ENCODE data around the gene DYNLT3. TPM values are rescaled to one million over a fixed set of nuclear protein-coding genes. Genes with fewer than 3 reads are reported as not detected.

Gene DYNLT3
- total RNA-seq, 1 experiment from 2014 or later, result 5.7 TPM

- Histone ChIP-seq H3K14ac (ENCODE audit: insufficient read depth, low read length) (no peak overlapping the region), H3K23me2 (ENCODE audit: insufficient read length, low read depth, low read length, poor library complexity, severe bottlenecking) (no peaks in the 10 kb centered on the region), H3K4me2 (ENCODE audit: insufficient read depth, insufficient read length, low read length) (no peak overlapping the region), H2AFZ (ENCODE audit: low read length) (no peak overlapping the region), H3K9ac (ENCODE audit: extremely low read depth, insufficient read length, low read length) (no peak overlapping the region), H4K20me1 (ENCODE audit: control insufficient read depth, insufficient read depth, insufficient read length) (no peaks in the 10 kb centered on the region), H3K9me3 (ENCODE audit: control insufficient read depth, low read depth, low read length) (no peaks in the 10 kb centered on the region), H3K27me3 (ENCODE audit: insufficient read depth, low read length) (no peaks in the 10 kb centered on the region), H2BK12ac (ENCODE audit: insufficient read length, low read depth, low read length) (no peak overlapping the region), H2BK15ac (ENCODE audit: low read depth, low read length) (no peak overlapping the region), H3K27ac (ENCODE audit: insufficient read length, low read depth, low read length) (no peak overlapping the region), H3K18ac (ENCODE audit: insufficient read length, low read depth, low read length) (no peak overlapping the region), H3K79me2 (ENCODE audit: insufficient read depth, low read length) (no peaks in the 10 kb centered on the region), H3K4me1 (ENCODE audit: insufficient read depth, low read length) (no peaks in the 10 kb centered on the region), H3K56ac (ENCODE audit: insufficient read length, low read depth, low read length) (no peak overlapping the region), H2AK5ac (ENCODE audit: insufficient read length, low read length) (no peak overlapping the region), H2BK5ac (ENCODE audit: insufficient read length, low read length) (no peak overlapping the region), H3K79me1 (ENCODE audit: insufficient read depth, low read depth, low read length, poor library complexity, severe bottlenecking) (no peaks in the 10 kb centered on the region), H4K91ac (ENCODE audit: insufficient read length, low read depth, low read length) (no peak overlapping the region), H4K8ac (replicated peaks; ENCODE audit: insufficient read length, low read depth, low read length) (no peak overlapping the region), H2BK20ac (ENCODE audit: low read depth, low read length, poor library complexity, severe bottlenecking) (no peak overlapping the region), H4K5ac (ENCODE audit: insufficient read length, low read depth, low read length) (no peak overlapping the region), H3T11ph (ENCODE audit: low read length) (no peak overlapping the region), H3K4ac (ENCODE audit: low read depth, low read length) (no peak overlapping the region), H2BK120ac (ENCODE audit: low read depth, low read length, poor library complexity, severe bottlenecking) (no peak overlapping the region), H3K23ac (ENCODE audit: insufficient read length, low read depth, low read length) (no peak overlapping the region)
- TF ChIP-seq CTCF (conservative IDR thresholded peaks at IDR 0.05), result no peak
- H3K36me3 Mint-ChIP-seq (ENCODE audit: insufficient read depth in 1 of 3, low read depth in 3 of 3), result peaks cover 0 to 4% (median 3%) of the 10 kb centered on the region in 3 experiments; a peak in 4 of 7 replicates
- DNase-seq, result no peak
- no peaks in the 10 kb centered on the region; the same call in 1 of the 2 replicates for H3K27me3 Mint-ChIP-seq (ENCODE audit: low read depth)
- no peak overlapping the region for H3K27ac Mint-ChIP-seq
- WGBS (ENCODE audit: extremely low coverage, insufficient read length, low lambda C conversion rate), result no CpG with 5 or more reads among the region's 3 CpGs
- H3K9me3 Mint-ChIP-seq, result peaks cover 54 to 60% of the 10 kb centered on the region in 2 experiments
- H3K4me1 Mint-ChIP-seq, result no peaks in the 10 kb centered on the region; a peak in 1 of 4 replicates
- peak overlapping the region in 1 of 2 experiments; percentile 56; a peak in 1 of 5 replicates for H3K4me3 Mint-ChIP-seq
Observed at GRCh38 chrX:37846141-37846540, 1.2 kb downstream of the DYNLT3 start.
